ENCODE results near the gene EPS8.

GRCh38 chr12:15701206-15701605 is 88.0 kb downstream of the EPS8 start:
- TF ChIP-seq CTCF (IDR thresholded peaks at IDR 0.05), result no peak
- TF ChIP-seq EP300 (IDR thresholded peaks at IDR 0.05), result no peak

Measured in stomach (tissue), 4 donors.